ENCODE data around the gene SERPINE2. TPM values are rescaled to one million over a fixed set of nuclear protein-coding genes. Genes with fewer than 3 reads are reported as not detected.

Gene SERPINE2
- total RNA-seq, 1 donor = 1,159 TPM

GRCh38 chr2:223949241-223949840, 89.7 kb downstream of the SERPINE2 start:
- TF ChIP-seq CTCF (IDR thresholded peaks at IDR 0.05; ENCODE audit: insufficient read depth, low read length) = no peak
- H3K4me3 ChIP-seq (ENCODE audit: low read depth, low read length) = no peak overlapping the region
- no peak for DNase-seq (ENCODE audit: low read depth)

GRCh38 chr2:223947711-223948205, 91.3 kb downstream of the SERPINE2 start:
- DNase-seq (ENCODE audit: low read depth) = no peak
- H3K4me3 ChIP-seq (ENCODE audit: low read depth, low read length) = no peak overlapping the region
- TF ChIP-seq CTCF (IDR thresholded peaks at IDR 0.05; ENCODE audit: insufficient read depth, low read length) = no peak

- no peak overlapping the region for H3K4me3 ChIP-seq (ENCODE audit: low read depth, low read length)
- TF ChIP-seq CTCF (IDR thresholded peaks at IDR 0.05; ENCODE audit: insufficient read depth, low read length) = no peak
- no peak for DNase-seq (ENCODE audit: low read depth)
Observed at GRCh38 chr2:223945755-223946154, 93.3 kb downstream of the SERPINE2 start.

GRCh38 chr2:223944703-223945531, 94.2 kb downstream of the SERPINE2 start, which contains the start of gene WDFY1:
Gene WDFY1, minus strand, starts transcription at chr2:223945335. Its CDS starts 51 bp downstream, at chr2:223945284.
- peak; percentile 82 for DNase-seq (ENCODE audit: low read depth)
- no peak for TF ChIP-seq CTCF (IDR thresholded peaks at IDR 0.05; ENCODE audit: insufficient read depth, low read length)
- peak within 1 kb of the TSS; percentile 90 for H3K4me3 ChIP-seq (ENCODE audit: low read depth, low read length)

GRCh38 chr2:223944166-223944702, 94.9 kb downstream of the SERPINE2 start:
- no peak for DNase-seq (ENCODE audit: low read depth)
- peak overlapping the region; percentile 90 for H3K4me3 ChIP-seq (ENCODE audit: low read depth, low read length)
- TF ChIP-seq CTCF (IDR thresholded peaks at IDR 0.05; ENCODE audit: insufficient read depth, low read length) = no peak

GRCh38 chr2:223943561-223944008, 95.5 kb downstream of the SERPINE2 start:
- peak overlapping the region; percentile 90 for H3K4me3 ChIP-seq (ENCODE audit: low read depth, low read length)
- peak; percentile 65 for DNase-seq (ENCODE audit: low read depth)
- TF ChIP-seq CTCF (IDR thresholded peaks at IDR 0.05; ENCODE audit: insufficient read depth, low read length) = no peak

All from fibroblast of the aortic adventitia (primary cell).